ENCODE results near the gene FBH1.
"Not testable (repeated sequence)": the region's sequence is repeated elsewhere in the genome, so short reads cannot be mapped to it uniquely, and the experiment has no call there.

FBH1 gene

DNA sequence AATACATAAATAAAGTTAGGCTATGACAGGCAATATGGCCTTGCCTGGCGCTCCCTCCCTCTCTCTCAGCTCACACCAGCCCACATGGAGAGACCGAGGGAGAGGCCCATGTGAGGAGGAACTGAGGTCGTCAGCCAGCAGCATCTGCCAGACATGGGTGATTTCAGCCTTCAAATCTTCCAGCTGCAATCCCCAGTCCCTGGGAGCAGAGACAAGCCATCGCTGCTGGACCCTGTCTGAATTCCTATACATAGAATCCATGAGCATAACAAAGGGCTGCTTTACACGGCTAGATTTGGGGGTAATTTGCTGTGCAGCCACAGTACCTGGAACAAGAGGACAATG is 35.9 kb upstream of the FBH1 start:
- TF ChIP-seq, protein P1, sequence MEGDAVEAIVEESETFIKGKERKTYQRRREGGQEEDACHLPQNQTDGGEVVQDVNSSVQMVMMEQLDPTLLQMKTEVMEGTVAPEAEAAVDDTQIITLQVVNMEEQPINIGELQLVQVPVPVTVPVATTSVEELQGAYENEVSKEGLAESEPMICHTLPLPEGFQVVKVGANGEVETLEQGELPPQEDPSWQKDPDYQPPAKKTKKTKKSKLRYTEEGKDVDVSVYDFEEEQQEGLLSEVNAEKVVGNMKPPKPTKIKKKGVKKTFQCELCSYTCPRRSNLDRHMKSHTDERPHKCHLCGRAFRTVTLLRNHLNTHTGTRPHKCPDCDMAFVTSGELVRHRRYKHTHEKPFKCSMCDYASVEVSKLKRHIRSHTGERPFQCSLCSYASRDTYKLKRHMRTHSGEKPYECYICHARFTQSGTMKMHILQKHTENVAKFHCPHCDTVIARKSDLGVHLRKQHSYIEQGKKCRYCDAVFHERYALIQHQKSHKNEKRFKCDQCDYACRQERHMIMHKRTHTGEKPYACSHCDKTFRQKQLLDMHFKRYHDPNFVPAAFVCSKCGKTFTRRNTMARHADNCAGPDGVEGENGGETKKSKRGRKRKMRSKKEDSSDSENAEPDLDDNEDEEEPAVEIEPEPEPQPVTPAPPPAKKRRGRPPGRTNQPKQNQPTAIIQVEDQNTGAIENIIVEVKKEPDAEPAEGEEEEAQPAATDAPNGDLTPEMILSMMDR (IDR thresholded peaks at IDR 0.05; ENCODE audit: low read length, missing control alignments), result no peak
- H3K4me3 ChIP-seq (replicated peaks; ENCODE audit: low read depth, low read length), result no peak overlapping the region
- no peak for DNase-seq (ENCODE audit: low read depth)

GRCh38 chr10:5855979-5856700 is 33.9 kb upstream of the FBH1 start:
- H3K4me3 ChIP-seq (replicated peaks; ENCODE audit: low read depth, low read length), result no peak overlapping the region
- TF ChIP-seq, protein P1 (IDR thresholded peaks at IDR 0.05; ENCODE audit: low read length, missing control alignments), result no peak
- no peak for DNase-seq (ENCODE audit: low read depth)

DNA sequence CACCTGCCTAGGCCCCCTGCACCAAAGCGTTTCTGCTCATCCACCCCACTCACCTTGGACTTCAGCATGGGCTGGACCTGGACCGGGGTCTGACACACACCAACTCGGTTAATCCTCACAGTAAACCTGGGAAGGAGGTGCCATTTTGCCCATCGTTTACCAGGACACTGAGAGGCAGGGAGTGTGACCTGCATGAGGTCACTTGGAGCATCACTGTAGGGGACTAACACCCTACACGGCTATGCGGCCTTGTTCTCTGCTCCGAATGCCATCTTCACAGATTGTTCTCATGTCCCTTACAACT is 33.4 kb upstream of the FBH1 start:
- H3K4me3 ChIP-seq (replicated peaks; ENCODE audit: low read depth, low read length), result no peak overlapping the region
- TF ChIP-seq, protein P1 (IDR thresholded peaks at IDR 0.05; ENCODE audit: low read length, missing control alignments), result no peak
- DNase-seq (ENCODE audit: low read depth), result no peak

- no peak overlapping the region for H3K4me3 ChIP-seq (replicated peaks; ENCODE audit: low read depth, low read length)
- TF ChIP-seq, protein P1 (IDR thresholded peaks at IDR 0.05; ENCODE audit: low read length, missing control alignments), result no peak
- no peak for DNase-seq (ENCODE audit: low read depth)
Observed at GRCh38 chr10:5858811-5859210, 31.2 kb upstream of the FBH1 start.

DNA sequence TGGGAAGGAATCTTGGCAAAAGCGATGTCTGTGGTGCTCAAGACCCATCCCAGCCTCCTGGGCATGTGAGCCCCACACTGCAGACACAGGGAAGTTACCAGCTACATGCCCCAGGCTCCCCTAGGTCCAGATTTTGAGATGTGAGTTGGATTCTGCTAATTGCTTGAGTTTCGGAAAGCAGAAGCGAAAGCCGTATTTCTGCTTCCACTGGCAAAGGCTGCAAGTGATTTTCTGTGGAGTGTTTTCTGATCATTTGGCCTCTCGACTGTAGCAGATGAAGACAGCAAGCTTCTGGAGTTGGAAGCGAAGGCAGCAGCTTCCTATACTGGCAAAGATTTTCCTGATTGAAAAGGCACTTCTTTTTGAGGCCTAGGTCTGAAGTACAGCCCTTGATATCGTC is 30.0 kb upstream of the FBH1 start:
- TF ChIP-seq, protein P1 (IDR thresholded peaks at IDR 0.05; ENCODE audit: low read length, missing control alignments), result no peak
- no peak for DNase-seq (ENCODE audit: low read depth)
- no peak overlapping the region for H3K4me3 ChIP-seq (replicated peaks; ENCODE audit: low read depth, low read length)

DNA sequence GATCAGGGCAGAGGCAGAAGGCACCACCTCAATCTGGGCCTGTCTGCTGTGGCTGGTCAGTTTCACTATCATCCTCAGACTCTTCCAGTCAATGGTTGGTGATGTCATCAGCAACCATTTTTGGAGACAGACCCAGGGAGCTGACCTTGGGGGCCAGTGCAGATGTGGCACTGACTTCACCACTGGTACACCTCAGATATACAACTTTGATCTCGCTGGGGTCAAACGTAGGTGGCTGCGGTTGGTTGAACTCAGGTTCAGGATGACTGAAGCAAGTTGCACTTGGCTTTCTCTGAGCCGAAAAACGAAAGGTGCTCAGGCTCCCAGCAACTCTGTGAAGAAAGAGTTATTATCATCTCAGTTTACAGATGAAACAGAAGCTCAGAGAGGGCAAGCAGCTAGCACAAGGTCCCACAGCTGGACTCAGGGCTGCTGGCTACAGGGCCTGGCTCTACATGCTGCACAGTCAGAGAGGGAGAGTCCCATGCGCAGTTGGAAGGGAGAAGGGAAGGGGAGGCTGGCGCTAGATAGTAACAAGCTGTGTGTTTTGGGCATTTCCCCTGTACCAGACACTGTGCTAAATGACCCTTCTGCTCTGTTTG is 27.6 kb upstream of the FBH1 start:
- TF ChIP-seq, protein P1 (IDR thresholded peaks at IDR 0.05; ENCODE audit: low read length, missing control alignments), result no peak
- no peak overlapping the region for H3K4me3 ChIP-seq (replicated peaks; ENCODE audit: low read depth, low read length)
- DNase-seq (ENCODE audit: low read depth), result no peak

DNA sequence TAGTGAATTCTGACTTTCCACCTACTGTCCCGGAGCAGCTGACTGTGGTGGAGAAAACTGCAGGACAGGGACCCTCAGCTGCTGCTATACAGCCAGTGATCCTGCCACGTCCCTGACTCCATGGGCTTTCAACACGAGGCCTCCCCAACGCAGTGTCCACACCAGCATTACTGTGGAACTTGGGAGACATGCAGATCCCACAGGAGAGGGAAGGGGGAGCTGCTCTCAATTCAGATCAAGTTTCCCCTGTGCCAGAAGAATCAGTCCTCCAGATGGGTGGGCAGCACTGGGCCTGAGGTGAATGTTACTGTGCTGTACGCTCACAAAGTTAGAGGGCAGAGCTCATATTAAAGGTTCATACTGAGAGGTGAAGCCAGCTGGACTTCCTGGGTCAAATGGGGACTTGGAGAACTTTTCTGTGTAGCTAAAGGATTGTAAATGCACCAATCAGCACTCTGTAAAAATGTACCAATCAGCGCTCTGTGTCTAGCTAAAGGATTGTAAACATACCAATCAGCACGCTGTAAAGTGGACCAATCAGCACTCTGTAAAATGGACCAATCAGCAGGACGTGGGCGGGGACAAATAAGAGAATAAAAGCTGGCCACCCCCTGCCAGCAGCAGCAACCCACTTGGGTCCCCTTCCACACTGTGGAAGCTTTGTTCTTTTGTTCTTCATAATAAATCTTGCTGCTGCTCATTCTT is 26.9 kb upstream of the FBH1 start:
- H3K4me3 ChIP-seq (replicated peaks; ENCODE audit: low read depth, low read length); DNase-seq (ENCODE audit: low read depth): not testable (repeated sequence)

DNA sequence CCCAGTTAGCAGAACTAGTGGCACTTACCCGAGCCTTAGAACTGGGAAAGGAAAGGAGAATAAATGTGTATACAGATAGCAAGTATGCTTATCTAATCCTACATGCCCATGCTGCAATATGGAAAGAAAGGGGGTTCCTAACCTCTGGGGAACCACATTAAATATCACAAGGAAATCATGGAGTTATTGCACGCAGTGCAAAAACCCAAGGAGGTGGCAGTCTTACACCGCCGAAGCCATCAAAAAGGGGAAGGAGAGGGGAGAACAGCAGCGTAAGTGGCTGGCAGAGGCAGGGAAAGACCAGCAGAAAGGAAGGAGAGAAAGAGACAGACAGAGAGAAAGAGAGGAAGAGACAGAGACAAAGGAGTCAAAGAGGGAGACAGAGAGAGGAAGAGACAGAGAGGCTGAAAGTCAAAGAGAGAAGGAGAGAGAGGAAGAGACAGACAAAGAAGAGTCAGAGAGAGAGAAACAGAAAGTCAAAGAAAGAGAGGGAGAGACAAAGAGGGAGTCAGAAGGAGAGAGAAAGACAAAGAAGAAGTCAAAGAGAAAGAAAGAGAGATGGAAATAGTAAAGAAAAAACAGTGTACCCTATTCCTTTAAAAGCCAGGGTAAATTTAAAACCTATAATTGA is 23.5 kb upstream of the FBH1 start:
- not testable (repeated sequence) for H3K4me3 ChIP-seq (replicated peaks; ENCODE audit: low read depth, low read length); DNase-seq (ENCODE audit: low read depth)

DNA sequence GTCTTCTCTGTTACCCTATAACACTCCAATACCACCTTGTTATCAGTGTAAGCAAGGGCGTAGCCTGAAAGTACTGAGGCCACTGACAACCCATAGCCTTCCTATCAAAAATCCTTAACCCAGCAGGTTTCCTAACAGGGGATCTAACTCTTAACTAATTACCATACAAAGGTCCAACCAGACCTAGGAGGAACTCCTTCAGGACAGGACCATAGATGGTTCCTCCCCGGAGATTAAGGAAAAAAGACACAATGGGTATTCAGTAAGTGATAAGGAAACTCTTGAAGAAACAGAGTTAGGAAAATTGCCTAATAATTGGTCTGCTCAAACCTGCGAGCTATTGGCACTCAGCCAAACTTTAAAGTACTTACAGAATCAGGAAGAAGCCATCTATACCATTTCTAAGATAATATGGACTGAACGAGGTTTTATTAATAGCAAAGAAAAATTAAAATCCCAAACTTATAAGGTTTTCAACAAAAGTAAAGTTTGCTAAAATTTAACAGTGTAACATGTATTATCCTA is 22.9 kb upstream of the FBH1 start:
- not testable (repeated sequence) for H3K4me3 ChIP-seq (replicated peaks; ENCODE audit: low read depth, low read length); DNase-seq (ENCODE audit: low read depth)

DNA sequence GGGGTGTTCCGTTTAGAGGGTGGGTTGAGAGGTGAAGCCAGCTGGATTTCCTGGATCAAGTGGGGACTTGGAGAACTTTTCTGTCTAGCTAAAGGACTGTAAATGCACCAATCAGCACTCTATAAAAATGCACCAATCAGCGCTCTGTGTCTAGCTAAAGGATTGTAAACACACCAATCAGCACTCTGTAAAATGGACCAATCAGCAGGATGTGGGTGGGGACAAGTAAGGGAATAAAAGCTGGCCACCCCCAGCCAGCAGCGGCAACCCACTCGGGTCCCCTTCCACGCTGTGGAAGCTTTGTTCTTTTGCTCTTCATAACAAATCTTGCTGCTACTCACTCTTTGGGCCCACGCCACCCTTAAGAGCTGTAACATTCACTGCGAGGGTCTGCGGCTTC is 21.7 kb upstream of the FBH1 start:
- DNase-seq (ENCODE audit: low read depth); H3K4me3 ChIP-seq (replicated peaks; ENCODE audit: low read depth, low read length): not testable (repeated sequence)

Measured in fibroblast of pulmonary artery (primary cell).